ENCODE results near the gene OTX2. TPM values are rescaled to one million over a fixed set of nuclear protein-coding genes. Genes with fewer than 3 reads are reported as not detected.

The OTX2 gene
- total RNA-seq, 1 donor from 2014 or later: not detected

- ChIA-PET POLR2A (no interaction called here), CTCF (no interaction called here)
- no peak overlapping the region for H3K27ac Mint-ChIP-seq
Measured at GRCh38 chr14:56760164-56760914, 49.9 kb downstream of the OTX2 start.

GRCh38 chr14:56759633-56760032 is 50.6 kb downstream of the OTX2 start:
- CTCF ChIA-PET: no interaction called here
- Mint-ChIP-seq H3K4me3 (no peak overlapping the region), H3K4me1 (no peaks in the 10 kb centered on the region), H3K27ac (no peak overlapping the region), H3K9me3 (no peaks in the 10 kb centered on the region), H3K36me3 (ENCODE audit: low read depth) (no peaks in the 10 kb centered on the region), H3K27me3 (peaks cover 3% of the 10 kb centered on the region)
- POLR2A ChIA-PET: no interaction called here
- no peak for ATAC-seq (ENCODE audit: low read depth)
- intact Hi-C loops (cut with micrococcal nuclease): no loop called here
- no peak for TF ChIP-seq CTCF (IDR thresholded peaks at IDR 0.05)
- DNase-seq: no peak

More at GRCh38 chr14:56760164-56760914, 49.9 kb downstream of the OTX2 start:
- intact Hi-C loops (cut with micrococcal nuclease): no loop called here
- no peak for DNase-seq
- Mint-ChIP-seq H3K36me3 (ENCODE audit: low read depth) (no peaks in the 10 kb centered on the region), H3K4me1 (no peaks in the 10 kb centered on the region), H3K9me3 (no peaks in the 10 kb centered on the region), H3K27me3 (peaks cover 3% of the 10 kb centered on the region), H3K4me3 (no peak overlapping the region)
- TF ChIP-seq CTCF (IDR thresholded peaks at IDR 0.05): no peak
- ATAC-seq (ENCODE audit: low read depth): no peak

- Mint-ChIP-seq H3K4me1 (no peaks in the 10 kb centered on the region), H3K27ac (no peak overlapping the region), H3K27me3 (peaks cover 3% of the 10 kb centered on the region), H3K4me3 (no peak overlapping the region), H3K9me3 (no peaks in the 10 kb centered on the region), H3K36me3 (ENCODE audit: low read depth) (no peaks in the 10 kb centered on the region)
- no peak for TF ChIP-seq CTCF (IDR thresholded peaks at IDR 0.05)
- CTCF ChIA-PET: no interaction called here
- ATAC-seq (ENCODE audit: low read depth) (no peak), DNase-seq (no peak)
- intact Hi-C loops (cut with micrococcal nuclease): no loop called here
- POLR2A ChIA-PET: no interaction called here
Measured at GRCh38 chr14:56759094-56759493, 51.2 kb downstream of the OTX2 start.

- no peak for DNase-seq
- Mint-ChIP-seq H3K36me3 (ENCODE audit: low read depth) (no peaks in the 10 kb centered on the region), H3K4me1 (no peaks in the 10 kb centered on the region), H3K27ac (no peak overlapping the region), H3K9me3 (no peaks in the 10 kb centered on the region), H3K27me3 (peaks cover 2% of the 10 kb centered on the region), H3K4me3 (no peak overlapping the region)
- CTCF ChIA-PET: no interaction called here
- TF ChIP-seq CTCF (IDR thresholded peaks at IDR 0.05): no peak
- POLR2A ChIA-PET: no interaction called here
- intact Hi-C loops (cut with micrococcal nuclease): no loop called here
- no peak for ATAC-seq (ENCODE audit: low read depth)
Measured at GRCh38 chr14:56754921-56755320, 55.4 kb downstream of the OTX2 start.

- intact Hi-C loops (cut with micrococcal nuclease): no loop called here
- ChIA-PET CTCF (no interaction called here), POLR2A (no interaction called here)
- no peak for DNase-seq
- Mint-ChIP-seq H3K4me1 (no peaks in the 10 kb centered on the region), H3K27ac (no peak overlapping the region), H3K36me3 (ENCODE audit: low read depth) (no peaks in the 10 kb centered on the region), H3K4me3 (no peak overlapping the region), H3K27me3 (peaks cover 5% of the 10 kb centered on the region), H3K9me3 (no peaks in the 10 kb centered on the region)
- no peak for ATAC-seq (ENCODE audit: low read depth)
- no peak for TF ChIP-seq CTCF (IDR thresholded peaks at IDR 0.05)
Measured at GRCh38 chr14:56753396-56753795, 56.9 kb downstream of the OTX2 start.

All from activated B cell treated with CpG ODN at 0.5 μM for 24 hours (primary cell).